OCI-LY7 (cell line): Measurements from ENCODE around the gene B3GALT4.

Source experiments
- CTCF ChIP-seq: fragments of 200-600 bp; sonication (generic); conservative IDR thresholded peaks from 2 replicates; pipeline ENCODE4 v1.5.1; 2014; ENCODE audit warnings: mild to moderate bottlenecking, antibody characterized with exemption, low read length, moderate library complexity, mixed read lengths
- EZH2phosphoT487 ChIP-seq: fragments of 200-600 bp; sonication (generic); IDR thresholded peaks from 2 replicates; pipeline ENCODE4 v1.6.1; 2018; ENCODE audit warnings: low read depth, borderline replicate concordance, mild to moderate bottlenecking, mixed run types, antibody characterized with exemption, low read length, moderate library complexity, mixed read lengths

- TF ChIP-seq CTCF (no peak), EZH2phosphoT487 (no peak)
Observed at GRCh38 chr6:33259032-33259431, 17.9 kb upstream of the B3GALT4 start.
